ENCODE measurements around the gene PSD2. TPM values are rescaled to one million over a fixed set of nuclear protein-coding genes. Genes with fewer than 3 reads are reported as not detected.

The PSD2 gene
- total RNA-seq, 1 experiment from 2014 or later: 0.79 TPM

- no peaks in the 10 kb centered on the region for H3K79me2 ChIP-seq (ENCODE audit: insufficient read depth, low read length)
- no peak overlapping the region for H3K4me2 ChIP-seq (ENCODE audit: low read length)
- no peak for ATAC-seq
- no peaks in the 10 kb centered on the region for H3K36me3 ChIP-seq (ENCODE audit: control insufficient read depth in 1 of 2, insufficient read depth in 2 of 2, low read length in 2 of 2)
- intact Hi-C loops (cut with micrococcal nuclease): no loop called here
- RAD21 ChIA-PET (ENCODE audit: low non-redundant PET in 1 of 2, low total read pairs in 2 of 2, uncharacterized antibody in 2 of 2, unreplicated experiment in 2 of 2): no interaction called here
- H3K27me3 ChIP-seq (ENCODE audit: insufficient read depth, low read length): no peaks in the 10 kb centered on the region
- no peaks in the 10 kb centered on the region for H3K9me2 ChIP-seq (ENCODE audit: insufficient read depth)
- DNase-seq (ENCODE audit: low read depth, low spot score): no peak
- no peak overlapping the region for H3K9ac ChIP-seq (ENCODE audit: low read length)
- no peak overlapping the region for H3K4me3 ChIP-seq (replicated peaks in 1 of 2; ENCODE audit: low read depth in 1 of 2, low read length in 2 of 2)
- TF ChIP-seq ZFX (IDR thresholded peaks at IDR 0.05): no peak
- TF ChIP-seq CBX3 (IDR thresholded peaks at IDR 0.05; ENCODE audit: low read depth): no peak
- no peaks in the 10 kb centered on the region for H3K9me3 ChIP-seq (ENCODE audit: control insufficient read depth in 1 of 2, insufficient read depth in 1 of 2, low read depth in 1 of 2, low read length in 2 of 2)
- H4K20me1 ChIP-seq (ENCODE audit: insufficient read depth): no peaks in the 10 kb centered on the region
- H3K4me1 ChIP-seq (ENCODE audit: control insufficient read depth in 1 of 2, insufficient read depth in 2 of 2, low read length in 2 of 2): peaks cover 11 to 33% of the 10 kb centered on the region in 2 experiments
- BruUV-seq (replicated peaks): no TSS peak
- CTCF ChIA-PET: interaction anchor here (1.8 kb wide), 1 partner anchor 86 kb away, joined by 16 read pairs; no protein-coding TSS in a partner anchor
- POLR2A ChIA-PET: no interaction called here
- H3K27ac ChIP-seq (ENCODE audit: low read depth, low read length): no peak overlapping the region
- H2AFZ ChIP-seq (ENCODE audit: low read depth, low read length, poor library complexity, severe bottlenecking): no peak overlapping the region
Observed at GRCh38 chr5:139882316-139882715, 86.7 kb downstream of the PSD2 start.

DNA sequence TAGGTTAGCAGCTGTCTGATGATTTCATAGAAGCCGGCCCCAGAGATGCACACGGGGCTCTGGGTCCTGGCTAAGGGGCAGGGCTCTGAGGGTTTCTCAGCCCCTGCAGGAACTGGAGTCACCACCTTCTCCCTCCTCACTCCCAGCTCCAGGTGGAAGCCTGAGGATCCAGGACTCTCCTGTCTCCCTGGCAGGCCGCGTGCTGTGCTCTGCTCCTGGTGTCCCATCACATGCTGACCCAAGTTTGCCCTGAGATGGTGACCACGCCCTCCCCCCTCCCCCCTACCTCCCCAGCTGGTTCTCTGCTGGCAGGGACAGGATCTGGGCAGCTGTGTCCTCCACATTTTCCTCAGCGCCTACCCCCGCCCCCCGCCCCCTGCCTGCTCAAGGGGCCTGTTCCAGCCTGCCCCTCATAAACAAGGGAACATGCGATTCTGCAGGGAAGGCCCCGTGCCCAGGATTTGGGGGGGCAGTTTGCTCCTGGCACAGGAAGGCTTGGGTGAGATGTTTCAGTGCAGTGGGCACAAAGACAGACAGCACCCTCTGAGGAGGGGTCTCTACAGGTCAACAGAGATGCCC, 87.4 kb downstream of the PSD2 start:
- ATAC-seq (no peak), DNase-seq (ENCODE audit: low read depth, low spot score) (no peak)
- BruUV-seq (replicated peaks): no TSS peak
- no peaks in the 10 kb centered on the region for H3K9me2 ChIP-seq (ENCODE audit: insufficient read depth)
- no peaks in the 10 kb centered on the region for H3K36me3 ChIP-seq (ENCODE audit: control insufficient read depth in 1 of 2, insufficient read depth in 2 of 2, low read length in 2 of 2)
- CTCF ChIA-PET: no interaction called here
- POLR2A ChIA-PET: no interaction called here
- H3K79me2 ChIP-seq (ENCODE audit: insufficient read depth, low read length): no peaks in the 10 kb centered on the region
- no peak overlapping the region for H3K9ac ChIP-seq (ENCODE audit: low read length)
- RAD21 ChIA-PET (ENCODE audit: low non-redundant PET in 1 of 2, low total read pairs in 2 of 2, uncharacterized antibody in 2 of 2, unreplicated experiment in 2 of 2): no interaction called here
- H3K9me3 ChIP-seq (ENCODE audit: control insufficient read depth in 1 of 2, insufficient read depth in 1 of 2, low read depth in 1 of 2, low read length in 2 of 2): no peaks in the 10 kb centered on the region
- H3K27ac ChIP-seq (ENCODE audit: low read depth, low read length): no peak overlapping the region
- H2AFZ ChIP-seq (ENCODE audit: low read depth, low read length, poor library complexity, severe bottlenecking): no peak overlapping the region
- H3K27me3 ChIP-seq (ENCODE audit: insufficient read depth, low read length): no peaks in the 10 kb centered on the region
- intact Hi-C loops (cut with micrococcal nuclease): no loop called here
- no peak for TF ChIP-seq EGR1 (IDR thresholded peaks at IDR 0.05; ENCODE audit: low read depth)
- TF ChIP-seq CTCF (IDR thresholded peaks at IDR 0.05 in 2 of 3, conservative IDR thresholded peaks at IDR 0.05 in 1 of 3; ENCODE audit: borderline replicate concordance in 1 of 3, insufficient read depth in 1 of 3, low read depth in 2 of 3, low read length in 2 of 3): no peak
- TF ChIP-seq MAX (IDR thresholded peaks at IDR 0.05): no peak
- TF ChIP-seq POLR2AphosphoS5 (IDR thresholded peaks at IDR 0.05; ENCODE audit: low read depth, low read length): no peak
- no peak for TF ChIP-seq SP1 (IDR thresholded peaks at IDR 0.05; ENCODE audit: low read depth)
- no peak for TF ChIP-seq SIN3A (IDR thresholded peaks at IDR 0.05; ENCODE audit: low read depth)
- TF ChIP-seq TCF7L2 (IDR thresholded peaks at IDR 0.05; ENCODE audit: borderline replicate concordance, extremely low read depth, insufficient read depth, insufficient read length): no peak
- no peak for TF ChIP-seq POLR2A (IDR thresholded peaks at IDR 0.05; ENCODE audit: borderline replicate concordance, extremely low read depth, insufficient read depth, insufficient read length)
- TF ChIP-seq, protein P1, sequence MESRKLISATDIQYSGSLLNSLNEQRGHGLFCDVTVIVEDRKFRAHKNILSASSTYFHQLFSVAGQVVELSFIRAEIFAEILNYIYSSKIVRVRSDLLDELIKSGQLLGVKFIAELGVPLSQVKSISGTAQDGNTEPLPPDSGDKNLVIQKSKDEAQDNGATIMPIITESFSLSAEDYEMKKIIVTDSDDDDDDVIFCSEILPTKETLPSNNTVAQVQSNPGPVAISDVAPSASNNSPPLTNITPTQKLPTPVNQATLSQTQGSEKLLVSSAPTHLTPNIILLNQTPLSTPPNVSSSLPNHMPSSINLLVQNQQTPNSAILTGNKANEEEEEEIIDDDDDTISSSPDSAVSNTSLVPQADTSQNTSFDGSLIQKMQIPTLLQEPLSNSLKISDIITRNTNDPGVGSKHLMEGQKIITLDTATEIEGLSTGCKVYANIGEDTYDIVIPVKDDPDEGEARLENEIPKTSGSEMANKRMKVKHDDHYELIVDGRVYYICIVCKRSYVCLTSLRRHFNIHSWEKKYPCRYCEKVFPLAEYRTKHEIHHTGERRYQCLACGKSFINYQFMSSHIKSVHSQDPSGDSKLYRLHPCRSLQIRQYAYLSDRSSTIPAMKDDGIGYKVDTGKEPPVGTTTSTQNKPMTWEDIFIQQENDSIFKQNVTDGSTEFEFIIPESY (IDR thresholded peaks at IDR 0.05; ENCODE audit: extremely low read depth, insufficient replicate concordance, low read length): no peak
- TF ChIP-seq YY1 (IDR thresholded peaks at IDR 0.05; ENCODE audit: extremely low read depth, insufficient replicate concordance, low read depth, low read length): no peak
- H4K20me1 ChIP-seq (ENCODE audit: insufficient read depth): no peaks in the 10 kb centered on the region
- H3K4me3 ChIP-seq (replicated peaks in 1 of 2; ENCODE audit: low read depth in 1 of 2, low read length in 2 of 2): no peak overlapping the region
- H3K4me2 ChIP-seq (ENCODE audit: low read length): peak overlapping the region; percentile 9; the same call in 1 of the 2 replicates
- H3K4me1 ChIP-seq (ENCODE audit: control insufficient read depth in 1 of 2, insufficient read depth in 2 of 2, low read length in 2 of 2): peaks cover 3 to 26% of the 10 kb centered on the region in 2 experiments
